OCI-LY3 (cell line): Measurements from ENCODE around the gene SUSD5.
A peak's percentile ranks its signal among the peaks of the same experiment; 100 is the strongest.

Experiments
- H2AFZ ChIP-seq: fragments of 200-600, 300-600 bp; shearing (Covaris generic); 2 replicates; pipeline ENCODE4 v1.6.0; 2014; ENCODE audit warnings: antibody characterized with exemption, low read depth, low read length
- H3K27ac ChIP-seq: fragments of 200-600, 300-600 bp; sonication (generic); 2 replicates; pipeline ENCODE4 v1.5.1; 2014; ENCODE audit warnings: mild to moderate bottlenecking, low read length, moderate library complexity, mixed read lengths
- H3K27me3 ChIP-seq: fragments of 200-600, 300-600 bp; sonication (generic); 2 replicates; pipeline ENCODE4 v1.6.1; 2014; ENCODE audit warnings: low read depth, low read length, mixed read lengths
- H3K36me3 ChIP-seq: fragments of 200-600, 300-600 bp; sonication (generic); replicated peaks from 2 replicates; pipeline ENCODE3; 2014; ENCODE audit warnings: low read depth, low read length, mixed read lengths
- H3K4me1 ChIP-seq: fragments of 300-600, 200-600 bp; sonication (generic); 2 replicates; pipeline ENCODE4 v1.6.1; 2014; ENCODE audit warnings: low read length, mixed read lengths
- H3K4me2 ChIP-seq: fragments of 200-600, 300-600 bp; sonication (generic); 2 replicates; pipeline ENCODE4 v1.6.1; 2014; ENCODE audit warnings: low read length, mixed read lengths
- H3K4me3 ChIP-seq: fragments of 300-600, 200-600 bp; sonication (generic); 2 replicates; pipeline ENCODE4 v1.5.1; 2014; ENCODE audit warnings: antibody characterized with exemption, mild to moderate bottlenecking, low read length, moderate library complexity
- H3K79me2 ChIP-seq: fragments of 300-600, 200-600 bp; shearing (Covaris generic); 2 replicates; pipeline ENCODE4 v1.6.1; 2014; ENCODE audit warnings: mild to moderate bottlenecking, low read length, mixed read lengths
- H3K9ac ChIP-seq: fragments of 300-600, 200-600 bp; shearing (Covaris generic); 2 replicates; pipeline ENCODE4 v1.6.0; 2014; ENCODE audit warnings: mild to moderate bottlenecking, low read length, moderate library complexity
- H3K9me3 ChIP-seq: fragments of 200-600, 300-600 bp; shearing (Covaris generic); 2 replicates; pipeline ENCODE4 v1.6.1; 2014; ENCODE audit warnings: low read length, mixed read lengths; ENCODE audit not compliant: insufficient read depth
- H4K20me1 ChIP-seq: fragments of 200-600, 300-600 bp; sonication (generic); 2 replicates; pipeline ENCODE4 v1.6.1; 2016; ENCODE audit warnings: low read length, mixed read lengths; ENCODE audit not compliant: insufficient read depth
- CTCF ChIP-seq: fragments of 200-600, 300-600 bp; sonication (generic); IDR thresholded peaks from 2 replicates; pipeline ENCODE4 v1.5.1; 2014; ENCODE audit warnings: antibody characterized with exemption, low read length, low read depth
- EZH2phosphoT487 ChIP-seq: fragments of 200-600 bp; shearing (Covaris generic); IDR thresholded peaks from 2 replicates; pipeline ENCODE4 v1.6.1; 2018; ENCODE audit warnings: antibody characterized with exemption, mixed run types, low read depth

Gene SUSD5

GRCh38 chr3:33117461-33117860, 101.1 kb downstream of the SUSD5 start:
- Histone ChIP-seq H3K4me1 (peaks cover 18% of the 10 kb centered on the region), H4K20me1 (no peaks in the 10 kb centered on the region), H3K27me3 (no peaks in the 10 kb centered on the region), H2AFZ (no peak overlapping the region), H3K79me2 (0 out of 2 replicates have a peak, but pooled peaks cover 3% of the 10 kb centered on the region), H3K4me3 (no peak overlapping the region), H3K9ac (no peak overlapping the region), H3K27ac (no peak overlapping the region), H3K4me2 (no peak overlapping the region), H3K36me3 (peaks cover 3% of the 10 kb centered on the region), H3K9me3 (no peaks in the 10 kb centered on the region)
- no peak for TF ChIP-seq CTCF
- TF ChIP-seq EZH2phosphoT487 = no peak

- H3K4me3 ChIP-seq = no peak overlapping the region; the same call in 1 of the 2 replicates
- H4K20me1 ChIP-seq = no peaks in the 10 kb centered on the region
- no peak overlapping the region for H3K27ac ChIP-seq
- peak overlapping the region; percentile 86 for H3K4me2 ChIP-seq
- 0 out of 2 replicates have a peak, but pooled peaks cover 3% of the 10 kb centered on the region for H3K79me2 ChIP-seq
- H3K9me3 ChIP-seq = no peaks in the 10 kb centered on the region
- TF ChIP-seq CTCF = no peak
- TF ChIP-seq EZH2phosphoT487 = no peak
- peaks cover 3% of the 10 kb centered on the region for H3K36me3 ChIP-seq
- no peaks in the 10 kb centered on the region for H3K27me3 ChIP-seq
- no peak overlapping the region for H2AFZ ChIP-seq
- H3K4me1 ChIP-seq = peaks cover 36% of the 10 kb centered on the region
- H3K9ac ChIP-seq = no peak overlapping the region
These were observed 103.4 kb downstream of the SUSD5 start for GRCh38 chr3:33115024-33115768.

- H3K9ac ChIP-seq = peak overlapping the region; percentile 83; the same call in 1 of the 2 replicates
- TF ChIP-seq EZH2phosphoT487 = no peak
- no peak for TF ChIP-seq CTCF
- no peaks in the 10 kb centered on the region for H4K20me1 ChIP-seq
- no peaks in the 10 kb centered on the region for H3K27me3 ChIP-seq
- peak overlapping the region; percentile 88 for H3K4me3 ChIP-seq
- H3K9me3 ChIP-seq = no peaks in the 10 kb centered on the region
- peak overlapping the region; percentile 86 for H3K4me2 ChIP-seq
- H3K79me2 ChIP-seq = 0 out of 2 replicates have a peak, but pooled peaks cover 3% of the 10 kb centered on the region
- peak overlapping the region; percentile 71; the same call in 1 of the 2 replicates for H2AFZ ChIP-seq
- H3K27ac ChIP-seq = no peak overlapping the region
- H3K36me3 ChIP-seq = peaks cover 3% of the 10 kb centered on the region
- peaks cover 36% of the 10 kb centered on the region for H3K4me1 ChIP-seq
These were observed 104.0 kb downstream of the SUSD5 start for GRCh38 chr3:33114622-33115023.

GRCh38 chr3:33113772-33114621, 104.6 kb downstream of the SUSD5 start, which contains the start of gene CRTAP:
Gene CRTAP, plus strand, starts transcription at chr3:33114014. Its CDS starts 64 bp downstream, at chr3:33114078.
- no peak for TF ChIP-seq EZH2phosphoT487
- no peak for TF ChIP-seq CTCF
- peak within 1 kb of the TSS; percentile 69 for H3K27ac ChIP-seq
- H3K4me2 ChIP-seq = peak within 1 kb of the TSS; percentile 86
- peak within 1 kb of the TSS; percentile 88 for H3K4me3 ChIP-seq
- H3K9me3 ChIP-seq = no peaks in the 10 kb centered on the region
- peak within 1 kb of the TSS; percentile 86 for H2AFZ ChIP-seq
- no peaks in the 10 kb centered on the region for H4K20me1 ChIP-seq
- no peaks in the 10 kb centered on the region for H3K27me3 ChIP-seq
- H3K36me3 ChIP-seq = peaks cover 3% of the 10 kb centered on the region
- peak within 1 kb of the TSS; percentile 83 for H3K9ac ChIP-seq
- 0 out of 2 replicates have a peak, but pooled peaks cover 3% of the 10 kb centered on the region for H3K79me2 ChIP-seq
- H3K4me1 ChIP-seq = peaks cover 36% of the 10 kb centered on the region
